Upper lobe of right lung (tissue), 1 donor: Measurements from ENCODE around the gene LRRFIP1. TPM values are rescaled to one million over a fixed set of nuclear protein-coding genes. Genes with fewer than 3 reads are reported as not detected.
"Not testable (repeated sequence)": the region's sequence is repeated elsewhere in the genome, so short reads cannot be mapped to it uniquely, and the experiment has no call there.

Experiments
- ATAC-seq: fragments of 200-7000 bp; cut with Tn5 transposase; one replicate; pipeline ENCODE4 v1.9.1; 2020; ENCODE audit warnings: mild to moderate bottlenecking, moderate library complexity
- DNase-seq: peaks from one replicate; pipeline ENCODE4 v3.0.0-alpha.2; 2020
- H3K27ac ChIP-seq: fragments of 200-600 bp; one replicate; pipeline ENCODE4 v1.8.0; 2022
- H3K27me3 ChIP-seq: fragments of 200-600 bp; one replicate; pipeline ENCODE4 v1.8.0; 2022; ENCODE audit warnings: mild to moderate bottlenecking
- H3K36me3 ChIP-seq: fragments of 200-600 bp; one replicate; pipeline ENCODE4 v1.8.0; 2022
- H3K4me1 ChIP-seq: fragments of 200-600 bp; one replicate; pipeline ENCODE4 v1.8.0; 2022
- H3K4me3 ChIP-seq: fragments of 200-600 bp; one replicate; pipeline ENCODE4 v1.8.0; 2022; ENCODE audit warnings: mild to moderate bottlenecking
- H3K9me3 ChIP-seq: fragments of 200-600 bp; one replicate; pipeline ENCODE4 v1.8.0; 2022
- intact Hi-C: fragments of 100-400 bp; cut with DNase I; formaldehyde crosslinking; loops from one replicate; pipeline ENCODE4 v1.11.0; 2022
- total RNA-seq: library from RNA; stranded (reverse); fragmentation: NEBNext Ultra II Directional; extraction: Animal tissue kit (Norgen Biotek cat#: 25700); gene quantifications from one replicate; pipeline ENCODE4 v1.2.1, GENCODE V29; 2021
- TF ChIP-seq, protein P1 (sequence below): fragments of 200-600 bp; IDR thresholded peaks from one replicate; pipeline ENCODE4 v1.8.0; 2022; ENCODE audit warnings: antibody characterized with exemption
- donor health status: DM: no; HTN: yes; CAD: no; lungs with severe emphysema.

LRRFIP1 gene
- total RNA-seq, 1 donor from 2014 or later, result 178 TPM

GRCh38 chr2:237763812-237764211 is 136.4 kb downstream of the LRRFIP1 start:
- no peaks in the 10 kb centered on the region for H3K4me1 ChIP-seq
- TF ChIP-seq, protein P1, sequence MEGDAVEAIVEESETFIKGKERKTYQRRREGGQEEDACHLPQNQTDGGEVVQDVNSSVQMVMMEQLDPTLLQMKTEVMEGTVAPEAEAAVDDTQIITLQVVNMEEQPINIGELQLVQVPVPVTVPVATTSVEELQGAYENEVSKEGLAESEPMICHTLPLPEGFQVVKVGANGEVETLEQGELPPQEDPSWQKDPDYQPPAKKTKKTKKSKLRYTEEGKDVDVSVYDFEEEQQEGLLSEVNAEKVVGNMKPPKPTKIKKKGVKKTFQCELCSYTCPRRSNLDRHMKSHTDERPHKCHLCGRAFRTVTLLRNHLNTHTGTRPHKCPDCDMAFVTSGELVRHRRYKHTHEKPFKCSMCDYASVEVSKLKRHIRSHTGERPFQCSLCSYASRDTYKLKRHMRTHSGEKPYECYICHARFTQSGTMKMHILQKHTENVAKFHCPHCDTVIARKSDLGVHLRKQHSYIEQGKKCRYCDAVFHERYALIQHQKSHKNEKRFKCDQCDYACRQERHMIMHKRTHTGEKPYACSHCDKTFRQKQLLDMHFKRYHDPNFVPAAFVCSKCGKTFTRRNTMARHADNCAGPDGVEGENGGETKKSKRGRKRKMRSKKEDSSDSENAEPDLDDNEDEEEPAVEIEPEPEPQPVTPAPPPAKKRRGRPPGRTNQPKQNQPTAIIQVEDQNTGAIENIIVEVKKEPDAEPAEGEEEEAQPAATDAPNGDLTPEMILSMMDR, result no peak
- H3K27me3 ChIP-seq, result no peaks in the 10 kb centered on the region
- peaks cover 89% of the 10 kb centered on the region for H3K36me3 ChIP-seq
- ATAC-seq (no peak), DNase-seq (no peak)
- no peak overlapping the region for H3K27ac ChIP-seq
- intact Hi-C loops, result no loop called here
- no peak overlapping the region for H3K4me3 ChIP-seq
- no peaks in the 10 kb centered on the region for H3K9me3 ChIP-seq

GRCh38 chr2:237765122-237765521 is 137.7 kb downstream of the LRRFIP1 start:
- intact Hi-C loops, H3K4me1 ChIP-seq, H3K9me3 ChIP-seq, H3K27ac ChIP-seq, DNase-seq, H3K27me3 ChIP-seq, ATAC-seq, H3K4me3 ChIP-seq: not testable (repeated sequence)
- H3K36me3 ChIP-seq, result peaks cover 90% of the 10 kb centered on the region

DNA sequence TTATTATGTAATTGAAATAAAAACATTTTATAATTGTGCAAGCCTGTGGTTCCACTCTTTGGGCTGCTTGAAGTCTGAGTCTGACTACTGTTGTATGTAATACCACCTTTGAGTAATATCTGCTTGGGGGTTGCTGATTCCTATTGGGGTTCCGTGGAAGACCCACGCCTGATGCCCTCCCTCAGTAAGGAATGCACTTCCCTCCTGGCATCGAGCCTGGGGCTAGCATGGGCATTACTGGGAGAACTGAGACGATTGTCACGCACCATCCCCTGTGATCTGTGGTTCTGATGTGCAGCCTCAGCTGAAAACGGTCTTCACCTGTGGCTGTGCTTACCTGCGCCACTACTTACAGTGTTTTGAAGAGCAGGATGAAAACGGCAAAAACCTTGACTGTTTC is 138.5 kb downstream of the LRRFIP1 start:
- DNase-seq, result no peak
- intact Hi-C loops, result no loop called here
- peaks cover 90% of the 10 kb centered on the region for H3K36me3 ChIP-seq
- TF ChIP-seq, protein P1, result no peak
- no peaks in the 10 kb centered on the region for H3K9me3 ChIP-seq
- ATAC-seq, result peak; percentile 32
- no peaks in the 10 kb centered on the region for H3K27me3 ChIP-seq
- H3K4me1 ChIP-seq, result no peaks in the 10 kb centered on the region
- H3K27ac ChIP-seq, result no peak overlapping the region
- no peak overlapping the region for H3K4me3 ChIP-seq

DNA sequence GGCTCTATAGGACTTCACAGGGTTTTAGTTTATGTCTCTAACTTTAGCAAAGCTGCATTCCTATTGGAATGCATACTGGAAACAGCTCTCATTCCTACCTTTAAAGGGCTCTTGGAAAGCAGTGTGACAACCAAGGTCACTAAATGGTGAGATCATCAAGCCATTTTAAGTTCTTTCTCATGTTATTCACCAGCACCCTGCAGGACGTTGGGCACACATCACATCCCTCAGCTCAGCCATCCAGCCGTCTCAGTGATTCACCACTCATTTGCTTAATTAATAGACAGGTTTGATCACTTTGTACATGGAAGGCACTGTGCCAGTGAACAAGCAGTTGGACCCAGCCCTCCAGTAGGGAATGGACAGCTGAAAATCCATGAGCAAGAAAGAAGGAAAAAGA is 139.0 kb downstream of the LRRFIP1 start:
- no peak for DNase-seq

GRCh38 chr2:237772513-237772912 is 145.1 kb downstream of the LRRFIP1 start:
- Histone ChIP-seq H3K27me3 (no peaks in the 10 kb centered on the region), H3K9me3 (no peaks in the 10 kb centered on the region), H3K4me1 (no peaks in the 10 kb centered on the region), H3K27ac (no peak overlapping the region), H3K4me3 (no peak overlapping the region), H3K36me3 (peaks cover 94% of the 10 kb centered on the region)
- no peak for DNase-seq
- TF ChIP-seq, protein P1, result no peak
- intact Hi-C loops, result no loop called here
- no peak for ATAC-seq

More for the DNA sequence above, 139.0 kb downstream of the LRRFIP1 start:
- Histone ChIP-seq H3K36me3 (peaks cover 90% of the 10 kb centered on the region), H3K4me3 (no peak overlapping the region), H3K4me1 (no peaks in the 10 kb centered on the region), H3K9me3 (no peaks in the 10 kb centered on the region), H3K27me3 (no peaks in the 10 kb centered on the region), H3K27ac (no peak overlapping the region)
- TF ChIP-seq, protein P1, result no peak
- ATAC-seq, result peak; percentile 52
- intact Hi-C loops, result no loop called here

DNA sequence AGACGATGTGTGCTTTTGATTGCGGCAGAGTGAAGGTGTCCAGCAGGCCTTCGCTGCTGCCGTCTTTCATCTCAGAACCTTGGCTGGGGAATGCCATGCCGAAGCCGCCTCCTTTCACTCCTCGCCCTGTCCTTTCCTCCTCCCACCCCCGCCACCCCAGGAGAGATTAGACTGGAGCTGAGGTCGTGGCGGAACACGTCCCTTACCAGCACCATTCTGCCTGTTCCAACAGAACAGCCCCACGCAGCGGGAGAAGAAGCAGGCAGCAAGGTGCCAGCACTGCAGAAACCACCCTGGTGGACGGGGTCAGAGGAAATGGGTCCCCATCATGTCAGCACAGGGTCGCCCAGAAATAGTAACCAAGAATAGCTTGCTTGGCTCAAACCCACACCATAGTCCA is 146.4 kb downstream of the LRRFIP1 start:
- Histone ChIP-seq H3K9me3 (no peaks in the 10 kb centered on the region), H3K27me3 (no peaks in the 10 kb centered on the region), H3K4me1 (no peaks in the 10 kb centered on the region), H3K27ac (no peak overlapping the region), H3K36me3 (peaks cover 96% of the 10 kb centered on the region), H3K4me3 (no peak overlapping the region)
- intact Hi-C loops, result no loop called here
- TF ChIP-seq, protein P1, result no peak
- no peak for ATAC-seq
- DNase-seq, result no peak
